Adrenal gland (tissue), 12 donors: ENCODE data around the gene NOTCH3. TPM values are rescaled to one million over a fixed set of nuclear protein-coding genes. Genes with fewer than 3 reads are reported as not detected.

Experiments
- DNase-seq, 7 donors: peaks; one replicate each; pipeline ENCODE4 v3.0.0-alpha.2; 2019 to 2020
- H3K27ac ChIP-seq, 5 donors: fragments of 200-600 bp; sonication (generic) in 4 of 5; 1 replicate in 3 of 5; 2 replicates in 2 of 5; pipeline versions ENCODE4 v1.5.1 to v1.8.0; 2016 to 2020; ENCODE audit warnings: mild to moderate bottlenecking in 1 of 5
- H3K27me3 ChIP-seq: fragments of 200-600 bp; 2 replicates; pipeline ENCODE4 v1.8.0; 2021
- H3K36me3 ChIP-seq, 2 donors: fragments of 200-600 bp; replicated peaks in 1 of 2; 1 replicate in 1 of 2; 2 replicates in 1 of 2; pipeline versions ENCODE4 v1.5.1 to v1.8.0; 2018 to 2022
- H3K4me1 ChIP-seq, 2 donors: fragments of 200-600 bp; replicated peaks in 1 of 2; 1 replicate in 1 of 2; 2 replicates in 1 of 2; pipeline versions ENCODE4 v1.5.1 to v1.8.0; 2018 to 2021
- H3K4me3 ChIP-seq, 4 donors: fragments of 200-600 bp; sonication (generic) in 3 of 4; one replicate each; pipeline ENCODE4 v1.5.1; 2016 to 2018
- H3K9me3 ChIP-seq, 3 donors: fragments of 200-600 bp; sonication (generic) in 1 of 3; replicated peaks in 1 of 3; 1 replicate in 2 of 3; 2 replicates in 1 of 3; pipeline versions ENCODE4 v1.5.1 to v1.8.0; 2016 to 2021
- POLR2A ChIP-seq, 2 donors: fragments of 450-650 bp; IDR thresholded peaks; one replicate each; pipeline ENCODE4 v1.6.1; 2017; ENCODE audit warnings: antibody characterized with exemption in 2 of 2, mild to moderate bottlenecking in 2 of 2, moderate library complexity in 1 of 2
- WGBS, 4 donors: extraction: QIAGEN DNeasy Blood & Tissue Kit in 2 of 4; methylation state at CpG; one replicate each; pipeline versions ENCODE4 v1.1.5 to v1.1.7; 2013 to 2017; 5-methylcytosine and 5-hydroxymethylcytosine counted together
- intact Hi-C, 2 donors: fragments of 100-400 bp; cut with DNase I; formaldehyde crosslinking; loops; one replicate each; pipeline versions ENCODE4 v1.14.1 to v1.15.0; 2022 to 2023
- polyA plus RNA-seq, 3 donors: library from polyadenylated mRNA; stranded (reverse); fragments of 200-250 nt in 2 of 3; fragments of 350-450 nt in 1 of 3; fragmentation: Illumina TruSeq in 1 of 3; extraction: RNeasy Lipid Tissue Mini Kit (QIAGEN cat#74804) in 1 of 3; gene quantifications; one replicate each; pipeline ENCODE4 v1.2.3, GENCODE V29; 2013 to 2014
- total RNA-seq, 9 donors: library from RNA; depleted of rRNA in 4 of 9; stranded (reverse); fragments of >200 nt in 4 of 9; fragments of 120-200 nt in 1 of 9; fragmentation: NEBNext Ultra II Directional in 1 of 9; extraction: Animal tissue kit (Norgen Biotek cat#: 25700) in 1 of 9; gene quantifications; one replicate each; pipeline versions ENCODE4 v1.1.0 to v1.2.4, GENCODE V29; 2013 to 2023
- TF ChIP-seq, protein P1 (sequence below), 6 experiments: fragments of 450-650 bp in 4 of 6; fragments of 200-600 bp in 2 of 6; sonication (generic) in 1 of 6; IDR thresholded peaks; 1 replicate in 5 of 6; 2 replicates in 1 of 6; pipeline versions ENCODE4 v1.5.1 to v1.8.0; 2016 to 2021; ENCODE audit warnings: antibody characterized with exemption in 6 of 6, mild to moderate bottlenecking in 2 of 6, moderate library complexity in 1 of 6
- donor health status: healthy with polysubstance abuse.
- donor health status: Bipolar disorder and iron deficiency.
- donor health status: DM: yes; HTN: yes; CAD: no.
- donor health status: DM: no; HTN: no; CAD: no.
- donor health status: DM: no; HTN: no; CAD: no.
- donor health status: DM: yes; HTN: yes; CAD: no.

The NOTCH3 gene
- total and polyA plus RNA-seq, 12 donors = 3.7 to 39.3 (median 12.8) TPM

DNA sequence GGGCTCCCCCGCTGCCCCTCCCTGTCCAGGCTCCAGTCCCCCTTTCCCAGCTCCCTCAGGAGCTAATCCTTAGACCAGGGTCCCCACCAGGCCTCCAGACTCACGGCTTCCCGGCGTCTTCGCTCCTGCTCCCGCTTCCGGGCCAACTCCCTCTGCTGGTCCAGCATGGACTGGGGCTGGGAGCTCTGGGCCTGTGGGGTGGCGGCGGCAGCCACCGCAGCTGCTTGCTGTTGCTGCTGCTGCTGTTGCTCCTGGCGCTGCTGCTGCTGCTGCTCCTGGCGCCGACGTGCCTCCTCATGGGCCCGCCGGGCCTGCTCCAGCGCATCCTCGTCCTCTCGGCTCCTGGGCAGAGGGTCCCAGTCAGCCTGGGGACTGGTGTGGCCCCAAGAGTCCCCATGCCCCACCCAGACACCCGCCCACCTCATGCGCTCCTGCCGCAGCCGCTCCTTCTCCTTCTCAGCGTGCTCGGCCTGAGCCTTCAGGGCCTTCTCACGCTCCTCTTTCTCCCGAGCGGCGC lies 37.9 kb upstream of the NOTCH3 start:
- TF ChIP-seq POLR2A (IDR thresholded peaks at IDR 0.05) = no peak
- TF ChIP-seq, protein P1, sequence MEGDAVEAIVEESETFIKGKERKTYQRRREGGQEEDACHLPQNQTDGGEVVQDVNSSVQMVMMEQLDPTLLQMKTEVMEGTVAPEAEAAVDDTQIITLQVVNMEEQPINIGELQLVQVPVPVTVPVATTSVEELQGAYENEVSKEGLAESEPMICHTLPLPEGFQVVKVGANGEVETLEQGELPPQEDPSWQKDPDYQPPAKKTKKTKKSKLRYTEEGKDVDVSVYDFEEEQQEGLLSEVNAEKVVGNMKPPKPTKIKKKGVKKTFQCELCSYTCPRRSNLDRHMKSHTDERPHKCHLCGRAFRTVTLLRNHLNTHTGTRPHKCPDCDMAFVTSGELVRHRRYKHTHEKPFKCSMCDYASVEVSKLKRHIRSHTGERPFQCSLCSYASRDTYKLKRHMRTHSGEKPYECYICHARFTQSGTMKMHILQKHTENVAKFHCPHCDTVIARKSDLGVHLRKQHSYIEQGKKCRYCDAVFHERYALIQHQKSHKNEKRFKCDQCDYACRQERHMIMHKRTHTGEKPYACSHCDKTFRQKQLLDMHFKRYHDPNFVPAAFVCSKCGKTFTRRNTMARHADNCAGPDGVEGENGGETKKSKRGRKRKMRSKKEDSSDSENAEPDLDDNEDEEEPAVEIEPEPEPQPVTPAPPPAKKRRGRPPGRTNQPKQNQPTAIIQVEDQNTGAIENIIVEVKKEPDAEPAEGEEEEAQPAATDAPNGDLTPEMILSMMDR (IDR thresholded peaks at IDR 0.05) = no peak
- intact Hi-C loops = no loop called here
- 93 to 97% (median 94%) methylated on average over 24 to 29 of the region's 29 CpGs for WGBS, 4 donors
- H3K4me1 ChIP-seq = no peaks in the 10 kb centered on the region
- no peak overlapping the region for H3K27ac ChIP-seq
- no peaks in the 10 kb centered on the region for H3K9me3 ChIP-seq
- no peak overlapping the region for H3K4me3 ChIP-seq
- peaks cover 0 to 68% of the 10 kb centered on the region in 2 donors for H3K36me3 ChIP-seq
- H3K27me3 ChIP-seq = no peaks in the 10 kb centered on the region
- DNase-seq = no peak

DNA sequence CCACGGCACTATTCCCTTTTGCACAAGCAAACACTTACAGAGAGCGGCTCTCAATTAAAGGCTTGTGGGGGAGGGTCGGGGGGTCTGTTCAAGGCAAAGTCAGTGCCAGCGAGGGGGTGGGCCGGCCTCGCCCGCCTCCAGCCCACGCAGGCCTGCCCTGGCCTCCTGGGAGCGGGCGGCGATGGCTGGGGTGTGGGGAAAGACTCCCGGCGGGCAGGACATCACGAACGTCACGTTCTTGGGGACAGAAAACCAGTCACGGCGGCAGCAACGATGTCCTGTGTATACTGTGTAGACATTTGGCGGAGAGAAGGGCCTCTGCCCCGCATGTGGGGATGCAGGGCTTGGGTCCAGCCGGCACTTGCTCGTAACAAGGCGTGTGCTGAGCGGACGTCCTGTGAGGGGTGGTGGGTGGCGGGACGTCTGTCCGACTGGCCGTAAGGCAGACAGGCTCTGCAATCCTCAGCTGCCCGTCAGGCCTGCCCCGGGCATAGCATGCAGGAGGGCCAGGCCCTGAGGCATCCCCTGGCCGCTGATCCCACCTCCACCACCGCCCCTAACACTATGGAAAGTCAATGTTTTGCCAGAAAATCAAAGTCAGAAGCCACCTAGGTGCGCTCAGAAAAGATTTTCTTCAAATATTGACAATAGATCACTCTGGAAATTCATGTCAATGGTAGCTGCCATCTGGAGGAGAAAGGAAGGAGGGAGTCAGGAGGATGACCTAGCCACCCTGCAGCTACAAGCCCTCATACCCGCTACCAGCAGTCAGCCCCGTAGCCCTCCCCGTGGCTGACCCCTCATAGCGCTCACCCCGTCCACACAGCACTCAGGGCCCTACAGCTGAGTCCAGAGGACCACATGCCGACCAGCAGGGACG lies 37.2 kb upstream of the NOTCH3 start:
- intact Hi-C loops = no loop called here
- no peak for DNase-seq
- Histone ChIP-seq H3K27ac (no peak overlapping the region), H3K27me3 (no peaks in the 10 kb centered on the region), H3K4me3 (no peak overlapping the region), H3K36me3 (peaks cover 0 to 64% of the 10 kb centered on the region in 2 donors), H3K9me3 (no peaks in the 10 kb centered on the region), H3K4me1 (no peaks in the 10 kb centered on the region)
- TF ChIP-seq, protein P1 (IDR thresholded peaks at IDR 0.05) = no peak
- TF ChIP-seq POLR2A (IDR thresholded peaks at IDR 0.05) = no peak
- WGBS, 4 donors = 87 to 93% (median 91%) methylated on average over 24 to 42 of the region's 42 CpGs

DNA sequence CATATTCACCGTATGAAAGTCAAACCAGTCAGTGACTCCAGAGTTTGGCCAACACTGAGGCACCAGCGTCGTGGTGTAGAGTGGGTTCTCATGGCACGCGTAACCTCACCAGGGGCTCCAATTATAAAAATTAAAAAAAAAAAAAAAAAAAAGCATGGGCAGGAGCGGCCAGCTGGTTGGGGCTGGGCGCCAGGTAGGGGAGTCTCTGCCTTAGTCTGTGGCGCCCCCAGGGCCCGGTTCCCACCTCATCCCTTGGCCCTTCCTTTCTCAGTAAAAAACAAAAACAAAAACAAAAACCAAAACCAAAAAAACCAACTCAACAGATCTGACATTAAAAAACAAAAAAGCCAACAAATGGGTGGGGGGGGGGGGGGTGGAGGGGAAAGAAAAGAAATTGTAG lies 36.1 kb upstream of the NOTCH3 start:
- no peaks in the 10 kb centered on the region for H3K9me3 ChIP-seq
- H3K27me3 ChIP-seq = peaks cover 5% of the 10 kb centered on the region
- no peak overlapping the region for H3K4me3 ChIP-seq
- intact Hi-C loops = no loop called here
- peaks cover 0 to 7% of the 10 kb centered on the region in 2 donors for H3K4me1 ChIP-seq
- WGBS, 4 donors = 89 to 98% (median 95%) methylated on average over 9 of the region's 9 CpGs
- no peak for TF ChIP-seq POLR2A (IDR thresholded peaks at IDR 0.05)
- TF ChIP-seq, protein P1 (IDR thresholded peaks at IDR 0.05) = no peak
- no peak for DNase-seq
- peaks cover 0 to 56% of the 10 kb centered on the region in 2 donors for H3K36me3 ChIP-seq
- H3K27ac ChIP-seq = no peak overlapping the region

- no peaks in the 10 kb centered on the region for H3K9me3 ChIP-seq
- peaks cover 6% of the 10 kb centered on the region for H3K27me3 ChIP-seq
- intact Hi-C loops = no loop called here
- no peak for DNase-seq
- no peak overlapping the region for H3K27ac ChIP-seq
- peaks cover 0 to 8% of the 10 kb centered on the region in 2 donors for H3K4me1 ChIP-seq
- H3K4me3 ChIP-seq = no peak overlapping the region
- 73 to 82% (median 80%) methylated on average over 2 of the region's 2 CpGs for WGBS, 4 donors
- no peak for TF ChIP-seq POLR2A (IDR thresholded peaks at IDR 0.05)
- TF ChIP-seq, protein P1 (IDR thresholded peaks at IDR 0.05) = no peak
- H3K36me3 ChIP-seq = peaks cover 0 to 50% of the 10 kb centered on the region in 2 donors
Observed at GRCh38 chr19:15235781-15236180, 35.0 kb upstream of the NOTCH3 start.
